ENCODE results near the gene PTGER1.
A peak's percentile ranks its signal among the peaks of the same experiment; 100 is the strongest.
"Not testable (repeated sequence)": the region's sequence is repeated elsewhere in the genome, so short reads cannot be mapped to it uniquely, and the experiment has no call there.

PTGER1 gene

DNA sequence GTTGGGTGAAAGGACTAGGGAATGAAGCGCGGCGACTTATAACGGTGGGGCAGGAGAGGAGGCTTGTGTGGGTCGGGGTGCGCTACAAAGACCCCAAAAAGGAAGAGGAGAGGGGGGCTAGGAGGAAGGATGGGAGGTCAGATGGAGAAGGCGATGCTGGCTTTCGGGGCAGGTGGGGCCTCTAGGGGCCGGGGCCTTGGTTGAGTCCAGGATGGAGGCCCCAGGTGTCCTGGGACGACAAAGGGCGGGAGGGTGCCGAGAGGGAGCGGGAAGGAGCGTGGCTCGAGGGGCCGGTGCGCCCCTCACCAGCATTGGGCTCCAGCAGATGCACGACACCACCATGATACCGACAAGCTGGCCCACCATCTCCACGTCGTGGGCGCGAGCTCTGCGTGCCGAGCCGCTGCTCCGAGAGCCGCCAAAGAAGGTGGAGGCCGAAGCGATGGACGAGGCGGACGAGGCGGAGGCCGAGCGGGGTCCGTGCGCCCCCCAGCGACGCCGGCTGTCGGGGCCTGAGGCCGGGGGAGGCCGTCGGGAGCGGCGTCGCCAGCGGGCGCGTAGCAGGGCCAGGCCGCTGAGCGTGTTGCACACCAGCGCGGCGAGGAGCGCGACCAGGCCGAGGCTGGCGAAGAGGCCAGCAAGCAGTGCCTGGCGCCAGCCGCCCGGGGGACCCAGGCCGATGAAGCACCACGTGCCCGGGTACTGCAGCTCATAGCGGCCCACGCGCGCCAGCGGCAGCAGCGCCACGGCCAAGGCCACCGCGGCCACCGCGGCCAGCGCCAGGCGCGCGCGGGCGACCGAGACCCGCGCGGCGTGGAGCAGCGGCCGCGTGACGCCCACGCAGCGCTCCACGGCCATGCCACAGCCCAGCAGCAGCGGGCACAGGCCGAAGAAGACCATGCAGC, 1.8 kb downstream of the PTGER1 start:
- Histone ChIP-seq H3K4me1 (ENCODE audit: control insufficient read depth, insufficient read depth, low read length, poor library complexity, severe bottlenecking) (peaks cover 24% of the 10 kb centered on the region), H3K9me3 (ENCODE audit: control insufficient read depth, low read length) (no peaks in the 10 kb centered on the region), H3K27ac (ENCODE audit: low read depth, low read length, severe bottlenecking) (no peak overlapping the region), H3K36me3 (ENCODE audit: control insufficient read depth, insufficient read depth, low read length) (peaks cover 27% of the 10 kb centered on the region), H3K4me3 (ENCODE audit: extremely low read depth, insufficient read depth, low read length, poor library complexity, severe bottlenecking) (no peak overlapping the region)
- 93 to 96% methylated on average over 95 to 96 of the region's 97 CpGs for WGBS, 2 experiments (ENCODE audit: insufficient coverage in 2 of 2)

DNA sequence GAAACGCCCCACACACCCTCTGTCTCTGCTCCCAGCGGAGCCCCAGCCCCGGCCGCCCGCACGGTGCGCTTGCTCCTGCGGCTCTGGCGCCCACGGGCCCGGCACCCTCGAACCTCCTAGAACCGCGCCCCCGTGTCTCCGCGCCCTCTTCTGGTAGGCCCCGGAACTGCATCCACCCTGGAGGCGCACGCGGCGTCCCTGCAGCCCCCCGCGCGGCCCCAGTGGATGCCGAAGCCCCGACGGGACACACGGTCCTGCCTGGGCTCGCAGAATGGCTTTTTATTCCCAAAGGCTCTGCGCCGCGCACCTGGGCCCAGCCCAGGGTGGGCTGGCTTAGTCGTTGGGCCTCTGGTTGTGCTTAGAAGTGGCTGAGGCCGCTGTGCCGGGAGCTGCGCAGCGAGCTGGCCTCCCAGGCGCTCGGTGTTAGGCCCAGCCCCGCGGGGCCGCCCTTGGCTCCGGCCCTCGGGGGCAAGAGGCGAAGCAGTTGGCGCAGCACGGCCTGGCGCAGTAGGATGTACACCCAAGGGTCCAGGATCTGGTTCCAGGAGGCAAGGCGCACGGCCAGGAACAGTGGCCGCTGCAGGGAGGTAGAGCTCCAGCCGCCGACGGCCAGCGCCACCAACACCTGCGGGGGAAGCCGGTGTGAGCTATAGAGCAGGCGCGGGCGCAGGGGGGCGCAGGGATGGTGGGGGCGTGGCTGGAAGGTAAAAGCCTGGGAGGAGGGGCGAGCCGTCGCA, 2.8 kb downstream of the PTGER1 start:
- Histone ChIP-seq H3K9me3 (ENCODE audit: control insufficient read depth, low read length) (no peaks in the 10 kb centered on the region), H3K36me3 (ENCODE audit: control insufficient read depth, insufficient read depth, low read length) (peaks cover 27% of the 10 kb centered on the region), H3K4me1 (ENCODE audit: control insufficient read depth, insufficient read depth, low read length, poor library complexity, severe bottlenecking) (peaks cover 24% of the 10 kb centered on the region), H3K4me3 (ENCODE audit: extremely low read depth, insufficient read depth, low read length, poor library complexity, severe bottlenecking) (peak overlapping the region; percentile 14), H3K27ac (ENCODE audit: low read depth, low read length, severe bottlenecking) (no peak overlapping the region)
- WGBS, 2 experiments (ENCODE audit: insufficient coverage in 2 of 2), result 19 to 21% methylated on average over 55 to 65 of the region's 66 CpGs

GRCh38 chr19:14471436-14472187, 3.5 kb downstream of the PTGER1 start:
- Histone ChIP-seq H3K9me3 (ENCODE audit: control insufficient read depth, low read length) (no peaks in the 10 kb centered on the region), H3K4me3 (ENCODE audit: extremely low read depth, insufficient read depth, low read length, poor library complexity, severe bottlenecking) (no peak overlapping the region), H3K27ac (ENCODE audit: low read depth, low read length, severe bottlenecking) (no peak overlapping the region), H3K4me1 (ENCODE audit: control insufficient read depth, insufficient read depth, low read length, poor library complexity, severe bottlenecking) (peaks cover 18% of the 10 kb centered on the region), H3K36me3 (ENCODE audit: control insufficient read depth, insufficient read depth, low read length) (peaks cover 26% of the 10 kb centered on the region)
- 87 to 91% methylated on average over 22 to 29 of the region's 46 CpGs for WGBS, 2 experiments (ENCODE audit: insufficient coverage in 2 of 2)

- Histone ChIP-seq H3K9me3 (ENCODE audit: control insufficient read depth, low read length) (no peaks in the 10 kb centered on the region), H3K4me3 (ENCODE audit: extremely low read depth, insufficient read depth, low read length, poor library complexity, severe bottlenecking) (no peak overlapping the region), H3K4me1 (ENCODE audit: control insufficient read depth, insufficient read depth, low read length, poor library complexity, severe bottlenecking) (peaks cover 6% of the 10 kb centered on the region), H3K27ac (ENCODE audit: low read depth, low read length, severe bottlenecking) (no peak overlapping the region), H3K36me3 (ENCODE audit: control insufficient read depth, insufficient read depth, low read length) (peaks cover 38% of the 10 kb centered on the region)
- WGBS, 2 experiments (ENCODE audit: insufficient coverage in 2 of 2), result 93 to 95% methylated on average over 16 to 28 of the region's 32 CpGs
Measured at GRCh38 chr19:14470031-14470876, 4.9 kb downstream of the PTGER1 start.

GRCh38 chr19:14467816-14468215, 7.3 kb downstream of the PTGER1 start:
- Histone ChIP-seq H3K27ac (ENCODE audit: low read depth, low read length, severe bottlenecking) (no peak overlapping the region), H3K9me3 (ENCODE audit: control insufficient read depth, low read length) (no peaks in the 10 kb centered on the region), H3K4me3 (ENCODE audit: extremely low read depth, insufficient read depth, low read length, poor library complexity, severe bottlenecking) (no peak overlapping the region), H3K36me3 (ENCODE audit: control insufficient read depth, insufficient read depth, low read length) (peaks cover 42% of the 10 kb centered on the region), H3K4me1 (ENCODE audit: control insufficient read depth, insufficient read depth, low read length, poor library complexity, severe bottlenecking) (no peaks in the 10 kb centered on the region)
- WGBS, 2 experiments (ENCODE audit: insufficient coverage in 2 of 2), result 86 to 92% methylated on average over 8 of the region's 9 CpGs

- H3K36me3 ChIP-seq (ENCODE audit: control insufficient read depth, insufficient read depth, low read length), result peaks cover 42% of the 10 kb centered on the region
- WGBS, 2 experiments (ENCODE audit: insufficient coverage in 2 of 2), result 92 to 98% methylated on average over 4 of the region's 12 CpGs
- no peak overlapping the region for H3K27ac ChIP-seq (ENCODE audit: low read depth, low read length, severe bottlenecking)
- H3K9me3 ChIP-seq (ENCODE audit: control insufficient read depth, low read length), result no peaks in the 10 kb centered on the region
- H3K4me1 ChIP-seq (ENCODE audit: control insufficient read depth, insufficient read depth, low read length, poor library complexity, severe bottlenecking), result no peaks in the 10 kb centered on the region
- no peak overlapping the region for H3K4me3 ChIP-seq (ENCODE audit: extremely low read depth, insufficient read depth, low read length, poor library complexity, severe bottlenecking)
Measured at GRCh38 chr19:14467391-14467790, 7.8 kb downstream of the PTGER1 start.

GRCh38 chr19:14463747-14464146, 11.4 kb downstream of the PTGER1 start:
- H3K9me3 ChIP-seq (ENCODE audit: control insufficient read depth, low read length), result no peaks in the 10 kb centered on the region
- H3K36me3 ChIP-seq (ENCODE audit: control insufficient read depth, insufficient read depth, low read length), result peaks cover 39% of the 10 kb centered on the region
- H3K4me1 ChIP-seq (ENCODE audit: control insufficient read depth, insufficient read depth, low read length, poor library complexity, severe bottlenecking), result no peaks in the 10 kb centered on the region
- WGBS, 2 experiments (ENCODE audit: insufficient coverage in 2 of 2), result 95 to 97% methylated on average over 21 of the region's 21 CpGs
- no peak overlapping the region for H3K27ac ChIP-seq (ENCODE audit: low read depth, low read length, severe bottlenecking)
- no peak overlapping the region for H3K4me3 ChIP-seq (ENCODE audit: extremely low read depth, insufficient read depth, low read length, poor library complexity, severe bottlenecking)

DNA sequence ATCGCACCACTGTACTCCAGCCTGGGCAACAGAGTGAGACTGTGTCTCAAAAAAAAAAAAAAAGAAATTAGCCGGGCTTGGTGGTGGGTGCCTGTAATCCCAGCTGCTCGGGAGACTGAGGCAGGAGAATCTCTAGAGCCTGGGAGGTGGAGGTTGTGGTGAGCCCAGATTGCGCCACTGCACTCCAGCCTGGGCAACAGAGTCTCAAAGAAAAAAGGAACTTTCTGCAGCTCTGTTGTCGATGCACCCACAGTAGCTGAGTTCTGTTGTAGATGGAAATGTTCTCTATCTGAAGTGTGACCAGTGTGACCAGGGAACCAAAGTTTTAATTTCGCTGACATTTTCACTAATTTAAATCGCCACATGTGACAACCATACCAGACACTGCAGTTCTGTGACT, 12.8 kb downstream of the PTGER1 start:
- not testable (repeated sequence) for H3K27ac ChIP-seq (ENCODE audit: low read depth, low read length, severe bottlenecking); H3K4me3 ChIP-seq (ENCODE audit: extremely low read depth, insufficient read depth, low read length, poor library complexity, severe bottlenecking); H3K4me1 ChIP-seq (ENCODE audit: control insufficient read depth, insufficient read depth, low read length, poor library complexity, severe bottlenecking); H3K9me3 ChIP-seq (ENCODE audit: control insufficient read depth, low read length)
- H3K36me3 ChIP-seq (ENCODE audit: control insufficient read depth, insufficient read depth, low read length), result peaks cover 35% of the 10 kb centered on the region
- WGBS, 2 experiments (ENCODE audit: insufficient coverage in 2 of 2), result 92 to 100% methylated on average over 3 to 5 of the region's 7 CpGs

DNA sequence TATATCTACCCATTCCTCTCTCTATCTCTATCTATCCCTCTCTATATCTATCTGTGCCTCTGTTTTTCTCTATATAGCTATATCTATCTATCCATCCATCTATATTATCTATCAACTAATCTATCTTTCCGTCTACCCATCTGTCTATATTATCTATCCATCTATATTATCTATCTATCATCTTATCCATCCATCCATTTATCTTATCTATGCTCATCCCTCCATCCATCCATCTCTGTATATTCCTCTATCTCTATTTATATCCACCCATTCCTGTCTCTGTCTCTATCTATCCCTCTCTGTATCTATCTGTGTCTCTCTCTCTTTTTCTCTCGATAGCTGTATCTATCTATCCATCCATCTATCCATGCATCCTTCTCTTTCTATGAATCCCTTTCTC, 14.2 kb downstream of the PTGER1 start:
- Histone ChIP-seq H3K36me3 (ENCODE audit: control insufficient read depth, insufficient read depth, low read length) (peaks cover 29% of the 10 kb centered on the region), H3K9me3 (ENCODE audit: control insufficient read depth, low read length) (no peaks in the 10 kb centered on the region), H3K4me3 (ENCODE audit: extremely low read depth, insufficient read depth, low read length, poor library complexity, severe bottlenecking) (no peak overlapping the region), H3K27ac (ENCODE audit: low read depth, low read length, severe bottlenecking) (no peak overlapping the region), H3K4me1 (ENCODE audit: control insufficient read depth, insufficient read depth, low read length, poor library complexity, severe bottlenecking) (no peaks in the 10 kb centered on the region)
- 96% methylated on average over 2 of the region's 2 CpGs for WGBS, 2 experiments (ENCODE audit: insufficient coverage in 2 of 2)

- Histone ChIP-seq H3K9me3 (ENCODE audit: control insufficient read depth, low read length) (no peaks in the 10 kb centered on the region), H3K4me1 (ENCODE audit: control insufficient read depth, insufficient read depth, low read length, poor library complexity, severe bottlenecking) (no peaks in the 10 kb centered on the region), H3K36me3 (ENCODE audit: control insufficient read depth, insufficient read depth, low read length) (peaks cover 29% of the 10 kb centered on the region), H3K4me3 (ENCODE audit: extremely low read depth, insufficient read depth, low read length, poor library complexity, severe bottlenecking) (no peak overlapping the region), H3K27ac (ENCODE audit: low read depth, low read length, severe bottlenecking) (no peak overlapping the region)
- 92 to 100% methylated on average over 1 to 3 of the region's 5 CpGs for WGBS, 2 experiments (ENCODE audit: insufficient coverage in 2 of 2)
Measured at GRCh38 chr19:14459703-14460102, 15.5 kb downstream of the PTGER1 start.
